Fibroblast of pulmonary artery (primary cell): ENCODE measurements around the gene PGBD1.

Source experiments
- DNase-seq: peaks from one replicate; pipeline ENCODE4 v3.0.0-alpha.2; 2010; ENCODE audit warnings: low read depth
- H3K4me3 ChIP-seq: replicated peaks from 2 replicates; pipeline ENCODE4 v1.5.1; 2011; ENCODE audit warnings: low read depth, mild to moderate bottlenecking, control low read depth, low read length, moderate library complexity
- TF ChIP-seq, protein P1 (sequence below): IDR thresholded peaks from 2 replicates; pipeline ENCODE4 v1.5.1; 2011; ENCODE audit warnings: mild to moderate bottlenecking, control low read depth, low read length, inconsistent platforms; ENCODE audit errors: missing control alignments

The PGBD1 gene

DNA sequence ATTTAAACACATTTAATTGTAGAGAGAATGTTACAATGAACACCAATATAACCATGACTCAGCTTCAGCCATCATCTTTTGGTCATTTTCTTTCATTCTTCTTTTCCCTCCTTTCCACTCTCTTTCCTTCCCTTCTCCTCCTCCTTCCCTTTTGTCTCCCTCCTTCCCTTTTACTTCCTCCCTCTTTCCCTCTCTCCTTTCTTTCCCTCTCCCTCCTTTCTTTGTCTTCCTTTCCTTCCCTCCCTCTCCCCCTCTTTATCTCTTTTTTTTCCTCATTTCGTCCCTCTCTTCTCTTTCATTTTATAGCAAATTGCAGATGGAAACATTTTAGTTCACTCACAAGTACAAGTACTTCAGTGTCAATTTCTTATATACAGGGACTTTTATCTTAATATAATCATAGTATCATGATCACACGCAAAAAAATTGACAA lies 70.1 kb downstream of the PGBD1 start:
- peak overlapping the region; percentile 15 for H3K4me3 ChIP-seq
- no peak for DNase-seq
- TF ChIP-seq, protein P1, sequence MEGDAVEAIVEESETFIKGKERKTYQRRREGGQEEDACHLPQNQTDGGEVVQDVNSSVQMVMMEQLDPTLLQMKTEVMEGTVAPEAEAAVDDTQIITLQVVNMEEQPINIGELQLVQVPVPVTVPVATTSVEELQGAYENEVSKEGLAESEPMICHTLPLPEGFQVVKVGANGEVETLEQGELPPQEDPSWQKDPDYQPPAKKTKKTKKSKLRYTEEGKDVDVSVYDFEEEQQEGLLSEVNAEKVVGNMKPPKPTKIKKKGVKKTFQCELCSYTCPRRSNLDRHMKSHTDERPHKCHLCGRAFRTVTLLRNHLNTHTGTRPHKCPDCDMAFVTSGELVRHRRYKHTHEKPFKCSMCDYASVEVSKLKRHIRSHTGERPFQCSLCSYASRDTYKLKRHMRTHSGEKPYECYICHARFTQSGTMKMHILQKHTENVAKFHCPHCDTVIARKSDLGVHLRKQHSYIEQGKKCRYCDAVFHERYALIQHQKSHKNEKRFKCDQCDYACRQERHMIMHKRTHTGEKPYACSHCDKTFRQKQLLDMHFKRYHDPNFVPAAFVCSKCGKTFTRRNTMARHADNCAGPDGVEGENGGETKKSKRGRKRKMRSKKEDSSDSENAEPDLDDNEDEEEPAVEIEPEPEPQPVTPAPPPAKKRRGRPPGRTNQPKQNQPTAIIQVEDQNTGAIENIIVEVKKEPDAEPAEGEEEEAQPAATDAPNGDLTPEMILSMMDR, result no peak
